Measurements from ENCODE around the gene ZFHX2.

Gene ZFHX2

DNA sequence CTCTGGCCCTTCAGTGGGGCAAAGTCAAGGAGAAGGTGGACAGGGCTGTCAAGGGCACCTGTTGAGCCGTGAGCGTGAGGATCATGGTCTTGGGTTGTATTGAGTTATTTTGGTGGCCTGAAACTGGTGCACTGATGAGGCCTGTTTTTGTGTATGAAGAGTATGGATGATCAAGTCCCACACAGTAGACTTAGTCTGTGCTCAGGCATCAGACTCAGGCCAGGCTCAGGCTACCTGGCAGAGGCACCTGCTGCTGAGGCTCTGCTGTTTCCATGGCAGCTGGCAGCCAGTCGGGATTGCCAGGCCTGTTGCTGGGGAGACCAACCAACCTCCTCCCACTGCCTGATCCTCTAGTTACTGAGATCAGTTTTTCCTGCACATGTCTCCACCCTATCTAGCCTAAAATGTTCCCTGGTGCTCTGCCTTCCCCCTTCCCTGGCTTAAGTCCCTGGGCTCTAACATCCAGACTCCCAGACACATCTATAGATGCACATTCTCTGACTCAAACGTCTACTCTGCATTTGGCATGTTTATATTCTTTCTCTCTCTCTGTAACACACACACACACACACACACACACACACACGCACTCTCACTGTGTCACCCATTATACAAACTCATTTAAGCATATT, 21.9 kb upstream of the ZFHX2 start:
- no peak for DNase-seq (ENCODE audit: low spot score)
- FAIRE-seq = no peak

DNA sequence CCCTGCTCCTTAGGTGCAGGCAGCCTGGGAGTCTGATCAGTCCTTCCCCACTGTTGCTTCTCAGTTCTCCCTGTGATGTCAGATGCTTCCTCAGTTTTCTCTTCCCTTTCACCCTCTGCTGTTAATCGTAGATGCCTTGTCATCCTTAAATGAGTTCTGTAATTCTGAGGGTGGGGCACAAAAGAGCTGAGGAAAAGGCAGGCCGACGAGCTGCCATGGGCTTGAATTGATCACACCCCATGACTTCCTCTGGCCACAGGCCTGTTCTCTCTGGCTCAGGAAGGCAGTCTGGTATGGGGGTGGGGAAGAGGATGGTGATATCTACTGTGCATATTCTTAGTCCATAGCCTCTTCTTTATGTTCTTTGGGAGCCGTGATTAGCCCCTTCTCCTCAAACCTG, 21.3 kb upstream of the ZFHX2 start:
- DNase-seq (ENCODE audit: low spot score) (no peak), FAIRE-seq (peak; percentile 9)

DNA sequence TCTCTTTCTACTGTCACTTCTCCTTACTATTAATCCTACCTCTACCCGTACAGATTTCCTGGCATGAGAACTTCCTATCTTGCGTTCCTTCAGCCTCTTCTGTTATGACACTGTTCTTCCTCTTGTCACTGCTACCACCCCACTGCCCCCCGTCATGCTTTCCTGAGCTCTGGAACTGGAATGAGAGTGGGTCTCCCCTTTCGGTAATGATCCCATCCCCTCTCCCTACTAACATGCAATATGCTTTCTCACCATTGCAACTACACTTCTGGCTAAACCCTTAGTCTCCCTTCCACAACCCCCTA, 20.9 kb upstream of the ZFHX2 start:
- no peak for DNase-seq (ENCODE audit: low spot score)
- FAIRE-seq = peak; percentile 40

DNA sequence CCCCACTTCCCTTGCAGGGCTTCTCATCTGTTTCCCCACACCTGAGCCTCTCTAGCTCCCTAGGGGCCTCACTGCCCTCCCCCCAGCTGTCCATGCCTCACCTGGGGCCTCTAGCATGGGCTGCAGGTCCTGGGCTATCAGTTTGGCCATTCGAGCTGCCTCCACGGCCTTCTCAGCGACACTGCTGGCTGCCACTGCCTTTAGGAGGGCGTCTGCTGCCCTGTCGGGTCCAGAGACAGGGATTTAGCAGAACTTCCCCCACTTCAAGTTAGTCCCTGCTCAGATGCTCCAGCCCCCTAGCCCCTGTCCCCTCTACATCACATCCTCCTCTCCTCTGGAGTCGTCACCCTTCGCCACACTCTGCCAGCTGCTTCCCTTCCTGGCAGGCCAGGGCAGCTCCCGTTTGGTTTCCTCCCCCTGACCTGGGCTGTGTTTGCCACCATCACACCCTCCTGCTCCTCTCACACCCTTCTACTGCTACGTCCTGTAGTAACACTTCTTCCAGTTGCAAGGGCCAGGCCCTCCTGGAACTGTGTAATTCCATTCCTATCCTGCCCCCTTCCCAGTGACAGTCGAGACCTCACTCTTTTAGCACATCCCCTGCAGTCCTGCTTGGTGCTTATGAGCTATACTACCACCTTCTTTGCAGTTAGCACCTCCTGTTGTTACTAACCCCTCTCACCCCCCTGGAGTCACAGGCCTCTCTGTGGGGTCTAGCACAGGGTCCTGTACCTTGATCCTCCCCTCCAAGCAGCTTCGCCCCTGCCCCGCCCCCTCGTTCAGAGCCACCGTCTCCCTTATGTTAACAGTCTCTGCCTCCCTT, 20.3 kb upstream of the ZFHX2 start:
- FAIRE-seq (no peak), DNase-seq (ENCODE audit: low spot score) (no peak)

DNA sequence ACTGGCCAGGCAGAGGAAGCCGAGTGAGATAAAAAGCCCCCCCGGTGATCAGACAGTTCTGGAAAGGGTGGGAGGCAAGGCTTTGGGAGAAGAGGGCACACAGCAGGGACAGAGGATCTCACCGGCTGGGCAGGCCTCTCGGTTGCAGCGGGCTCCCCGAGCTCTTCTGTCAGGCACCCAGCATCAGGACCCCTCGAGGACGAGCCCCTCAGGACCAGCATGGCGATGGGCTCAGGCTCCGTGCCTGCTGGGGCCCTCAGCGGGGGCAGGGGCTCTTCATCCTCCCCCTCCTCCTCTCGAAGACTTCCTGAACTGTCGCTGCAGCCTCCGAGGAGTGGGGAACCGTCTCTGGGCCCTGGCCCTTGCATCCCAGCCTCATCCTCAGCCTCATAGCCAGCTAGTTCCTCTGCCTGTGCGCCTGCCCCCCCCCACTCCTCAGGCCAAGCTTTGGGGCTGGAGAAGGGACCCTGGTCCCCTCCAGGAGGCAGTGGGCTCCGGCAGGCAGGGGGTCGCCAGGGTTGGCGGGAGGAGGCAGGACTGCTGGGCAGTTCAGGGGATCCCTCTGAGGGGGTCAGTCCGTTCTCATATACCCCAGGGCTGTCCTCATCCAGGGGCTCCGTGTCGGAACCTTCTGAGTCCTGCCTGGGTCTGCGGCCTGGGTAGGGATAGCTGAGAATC, 19.4 kb upstream of the ZFHX2 start:
- FAIRE-seq = no peak
- no peak for DNase-seq (ENCODE audit: low spot score)

DNA sequence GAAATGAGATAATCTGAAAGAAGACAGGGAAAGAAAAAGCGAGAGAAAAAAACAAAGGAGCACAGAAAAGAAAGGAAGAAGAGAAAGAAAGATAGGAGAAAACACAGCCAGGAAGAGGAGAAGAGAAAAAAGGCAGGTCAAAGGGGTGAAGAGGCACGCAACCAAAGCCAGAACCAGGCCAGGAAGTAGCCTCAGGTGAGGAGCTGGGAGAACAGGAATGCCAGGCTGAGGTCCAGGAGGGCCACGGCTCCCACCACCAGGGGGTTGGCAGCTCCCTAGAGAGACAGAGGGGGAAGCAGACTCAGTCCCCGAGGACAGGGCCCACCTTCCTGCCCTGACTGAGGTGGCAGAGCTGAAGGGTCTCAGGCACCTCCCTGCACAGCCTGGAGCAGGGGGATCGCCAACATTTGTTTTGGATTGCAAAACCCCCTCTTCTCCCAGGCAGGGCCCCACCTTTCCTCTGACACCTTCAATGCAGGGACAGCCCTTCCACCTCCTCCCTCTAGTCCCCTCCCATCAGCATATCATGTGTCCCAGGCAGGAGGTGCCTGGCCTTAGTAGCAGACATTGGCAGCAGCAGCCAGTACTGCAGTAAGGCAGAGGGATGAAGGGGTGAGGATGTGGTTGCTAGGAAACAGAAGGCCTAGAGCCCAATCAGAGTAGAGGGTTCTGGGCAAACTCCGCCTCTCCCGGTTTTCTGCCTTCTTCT, 18.0 kb upstream of the ZFHX2 start:
- FAIRE-seq (no peak), DNase-seq (ENCODE audit: low spot score) (no peak)

DNA sequence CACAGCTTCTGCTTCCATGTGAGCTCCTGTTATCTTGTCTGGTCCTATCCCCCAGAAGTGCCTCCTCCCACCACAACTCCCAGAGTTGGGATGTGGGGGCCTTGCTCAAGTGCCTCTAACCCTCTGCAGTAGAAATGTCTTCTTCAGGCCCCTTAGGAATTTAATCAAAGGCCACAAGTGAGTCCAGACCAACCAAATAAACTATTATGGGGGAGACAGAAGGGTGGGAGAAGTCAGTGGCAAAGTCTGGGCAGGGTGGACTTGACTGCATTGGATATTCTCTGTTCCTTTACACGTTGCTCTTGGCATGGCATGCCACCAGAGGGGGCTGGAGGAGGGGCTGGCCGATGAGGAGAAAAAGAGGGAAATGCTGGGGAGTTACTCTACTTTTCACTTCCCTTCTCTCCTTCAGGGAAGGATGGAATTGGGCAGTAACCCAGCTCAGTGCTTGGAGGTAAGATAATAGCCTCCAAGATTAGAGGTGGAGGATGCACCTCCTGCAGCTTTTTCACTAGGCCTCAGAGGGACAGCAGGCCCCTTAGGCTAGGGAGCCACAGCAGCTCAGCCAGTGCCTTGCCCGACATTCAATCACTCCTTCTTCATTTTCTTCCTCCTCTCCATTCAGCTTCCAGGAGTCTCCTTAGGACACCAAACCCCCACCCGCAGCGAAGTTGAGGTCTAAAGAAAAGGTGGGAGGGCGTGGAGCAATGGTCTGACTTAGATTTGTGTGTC, 17.2 kb upstream of the ZFHX2 start:
- no peak for DNase-seq (ENCODE audit: low spot score)
- FAIRE-seq = no peak

DNA sequence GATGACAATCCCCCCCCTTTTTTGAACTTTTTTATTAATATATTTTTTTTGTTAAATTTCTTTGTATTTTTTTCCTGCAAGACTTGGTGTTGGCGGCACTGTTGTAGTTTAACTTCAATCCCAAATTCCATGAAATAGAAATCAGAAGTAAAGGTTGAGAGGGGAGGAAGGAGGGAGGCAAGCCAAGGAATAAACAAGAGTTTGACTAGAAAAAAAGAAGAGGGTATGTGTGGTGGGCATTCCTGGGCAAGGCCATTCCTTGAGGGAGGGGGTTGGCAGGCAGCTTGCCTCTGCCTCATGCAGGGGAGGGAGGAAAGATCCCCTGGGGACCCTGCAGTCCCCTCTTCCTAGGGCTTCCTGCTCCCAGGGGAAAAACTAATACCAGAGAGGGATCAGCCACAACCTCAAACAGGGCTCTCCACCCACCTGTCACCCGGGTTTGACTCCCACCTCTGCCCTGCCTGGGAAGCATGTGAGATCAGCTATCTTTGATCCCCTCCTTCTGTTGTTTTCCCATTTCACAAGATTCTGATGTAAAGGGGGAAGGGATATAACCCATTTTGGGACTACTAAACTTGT, 16.5 kb upstream of the ZFHX2 start:
- no peak for FAIRE-seq
- DNase-seq (ENCODE audit: low spot score) = no peak

DNA sequence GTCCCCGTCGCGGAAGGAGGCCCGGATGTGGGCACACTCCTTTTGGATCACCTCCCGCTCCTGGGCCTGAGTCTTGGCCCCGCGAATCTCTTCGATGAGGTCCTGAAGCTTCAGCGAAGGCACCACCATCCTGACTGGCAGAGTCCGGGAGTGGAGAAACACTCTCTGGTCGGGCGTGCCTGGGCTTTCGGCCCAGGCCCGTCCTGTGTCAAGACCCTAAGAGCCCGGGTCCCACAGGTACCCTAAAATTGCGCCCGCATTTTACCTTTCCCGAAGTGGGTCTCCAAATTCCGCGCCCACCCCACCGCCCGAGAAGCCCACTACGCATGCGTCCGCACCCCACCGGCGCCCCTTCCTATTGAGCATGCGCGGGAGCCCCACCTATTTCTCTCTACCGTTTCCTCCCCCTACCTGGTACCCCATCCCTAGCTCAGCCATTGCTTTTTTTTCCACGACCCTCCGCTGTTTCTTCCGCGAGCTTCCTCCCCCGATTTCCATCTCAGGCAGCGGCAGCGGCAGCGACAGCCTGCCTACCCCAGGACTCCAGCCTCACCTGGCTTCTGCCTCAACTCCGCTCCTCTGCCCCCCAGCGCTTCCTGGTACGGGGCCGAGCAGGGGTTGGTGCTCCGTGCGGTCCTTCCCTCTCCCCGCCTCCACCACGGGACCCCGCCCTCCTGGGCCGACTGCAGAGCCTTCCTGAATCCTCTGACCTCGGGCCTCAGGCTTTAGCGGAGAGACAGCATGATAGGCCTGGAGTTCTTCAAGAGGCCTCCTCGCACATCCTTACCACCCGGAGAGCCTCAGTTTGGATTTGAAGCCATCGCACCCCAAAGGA, 15.8 kb upstream of the ZFHX2 start, which contains the start of gene AP1G2:
TSS of gene AP1G2 (minus strand) at position 606 of the 835 bp plus-strand sequence. CDS start at position 129, 477 bp downstream.
- DNase-seq (ENCODE audit: low spot score) (peak; percentile 91), FAIRE-seq (no peak)

DNA sequence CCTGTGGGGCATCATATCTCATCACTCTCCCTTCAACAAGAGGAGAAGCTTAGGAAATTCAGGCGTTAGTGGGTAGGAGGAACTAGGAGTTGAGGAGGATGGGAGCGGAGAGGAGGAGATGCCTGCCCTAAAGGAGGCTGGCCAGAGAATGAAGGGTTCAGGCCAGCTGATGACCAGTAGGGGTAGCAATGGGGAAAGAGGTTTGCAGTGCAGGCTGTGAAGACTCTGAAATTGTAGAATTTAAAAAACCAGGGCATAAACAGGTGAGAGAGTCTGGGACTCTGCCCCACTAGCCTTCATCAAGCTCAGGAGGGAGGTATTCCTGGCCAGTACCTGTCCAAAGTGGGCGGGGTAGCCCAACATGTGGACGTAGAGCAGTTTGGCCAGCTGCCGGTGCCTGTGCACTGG, 15.2 kb upstream of the ZFHX2 start:
- DNase-seq (ENCODE audit: low spot score) (no peak), FAIRE-seq (no peak)

DNA sequence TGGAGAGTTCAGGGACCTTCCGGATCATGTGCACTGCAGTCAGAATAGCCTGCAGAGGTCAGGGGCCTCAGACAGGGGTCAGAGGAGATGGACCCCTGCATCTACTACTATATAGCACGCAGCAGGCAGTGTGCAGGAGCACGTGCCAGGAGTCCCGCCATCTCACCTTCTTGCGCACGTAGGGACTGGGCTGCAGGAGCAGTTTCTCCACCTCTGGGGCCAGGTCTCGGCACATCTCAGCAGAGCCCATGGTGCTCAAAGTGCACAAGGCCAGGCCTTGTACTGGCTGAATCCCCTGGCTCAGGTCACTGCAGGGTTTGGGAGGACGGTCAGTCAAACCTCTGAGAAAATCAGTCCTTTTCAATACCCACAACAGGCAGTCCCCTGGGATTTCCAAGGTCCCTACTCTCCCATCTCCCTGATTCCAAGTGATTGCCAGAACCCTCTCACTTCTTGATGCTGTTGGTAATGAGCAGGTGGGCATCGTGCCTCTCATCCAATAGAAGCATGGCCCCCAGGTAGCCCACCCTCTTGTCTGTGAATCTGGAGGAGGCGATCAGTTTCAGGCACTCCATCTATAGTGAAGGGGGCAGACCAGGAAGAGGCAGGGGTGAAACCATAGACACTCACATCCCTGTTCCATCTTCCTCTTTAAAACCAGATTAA, 14.7 kb upstream of the ZFHX2 start:
- FAIRE-seq = no peak

DNA sequence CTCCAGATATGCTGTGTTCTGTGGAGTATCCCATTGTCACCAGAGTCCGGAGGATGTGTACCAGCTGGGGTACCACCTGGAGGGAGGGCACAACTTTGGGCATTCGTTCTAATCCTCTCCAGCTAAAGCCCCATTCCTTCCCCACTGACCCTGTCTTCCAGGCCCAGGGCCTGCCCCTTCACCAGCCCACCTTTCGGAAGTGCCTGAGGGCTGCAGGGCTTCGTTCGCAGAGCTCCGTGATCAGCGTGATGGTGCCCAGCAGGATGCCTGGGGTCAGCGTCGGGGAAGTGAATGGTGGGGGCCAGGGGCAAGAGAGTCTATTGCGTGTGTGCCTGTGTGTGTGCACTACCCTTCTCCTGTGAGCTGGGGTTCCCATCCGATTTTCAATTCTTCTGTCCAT, 14.1 kb upstream of the ZFHX2 start:
- DNase-seq (ENCODE audit: low spot score) = no peak
- FAIRE-seq = no peak

More for the DNA sequence above, 14.7 kb upstream of the ZFHX2 start:
- no peak for DNase-seq (ENCODE audit: low spot score)

DNA sequence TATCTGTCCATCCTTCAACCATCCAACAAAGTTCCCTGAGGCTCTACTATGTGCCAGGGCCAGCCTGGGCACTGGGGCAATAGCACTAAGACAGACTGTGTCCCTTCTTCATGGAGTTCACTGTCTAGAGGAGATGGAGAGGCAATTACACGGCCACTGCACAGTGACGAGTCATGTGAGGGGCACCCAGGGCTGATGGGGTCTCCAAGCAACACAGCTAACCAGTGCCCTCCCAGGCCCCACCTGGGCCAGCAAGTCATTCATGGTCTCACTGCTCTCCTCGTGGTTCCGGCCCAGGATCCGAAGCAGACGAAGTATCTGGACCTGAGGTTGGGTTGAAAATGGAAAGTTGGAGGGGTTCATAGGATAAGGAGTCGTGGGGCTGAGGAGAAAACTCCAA, 13.3 kb upstream of the ZFHX2 start:
- FAIRE-seq (no peak), DNase-seq (ENCODE audit: low spot score) (no peak)

DNA sequence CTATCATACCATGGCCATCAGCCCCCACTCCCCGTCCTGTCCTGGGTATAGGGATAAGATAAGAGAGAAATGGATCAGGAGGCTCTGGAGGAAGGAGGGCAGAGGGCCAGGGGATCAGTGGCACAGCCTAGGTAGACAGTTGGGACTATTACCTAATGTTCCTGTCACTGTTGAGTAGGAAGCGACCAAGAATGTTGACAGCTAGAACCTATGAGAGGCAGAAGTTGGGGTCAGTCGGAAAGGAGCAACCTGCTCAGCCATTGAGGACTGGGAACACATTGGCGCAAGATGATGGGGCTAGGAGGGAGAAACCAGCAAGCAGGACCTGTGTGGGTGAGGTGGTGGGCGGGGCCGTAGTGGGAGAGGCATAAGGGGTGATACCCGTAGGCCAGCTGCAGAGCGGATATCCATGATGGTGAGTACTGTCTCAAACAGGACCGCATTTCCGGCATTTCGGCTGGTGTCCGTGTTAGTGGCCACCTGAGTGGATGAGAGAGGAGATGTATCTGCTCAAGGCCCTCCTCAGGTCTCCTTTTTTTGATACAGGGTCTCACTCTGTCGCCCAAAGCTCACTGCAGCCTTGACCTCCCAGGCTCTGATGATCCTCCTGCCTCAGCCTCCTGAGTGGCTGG, 12.7 kb upstream of the ZFHX2 start:
- FAIRE-seq (no peak), DNase-seq (ENCODE audit: low spot score) (no peak)

DNA sequence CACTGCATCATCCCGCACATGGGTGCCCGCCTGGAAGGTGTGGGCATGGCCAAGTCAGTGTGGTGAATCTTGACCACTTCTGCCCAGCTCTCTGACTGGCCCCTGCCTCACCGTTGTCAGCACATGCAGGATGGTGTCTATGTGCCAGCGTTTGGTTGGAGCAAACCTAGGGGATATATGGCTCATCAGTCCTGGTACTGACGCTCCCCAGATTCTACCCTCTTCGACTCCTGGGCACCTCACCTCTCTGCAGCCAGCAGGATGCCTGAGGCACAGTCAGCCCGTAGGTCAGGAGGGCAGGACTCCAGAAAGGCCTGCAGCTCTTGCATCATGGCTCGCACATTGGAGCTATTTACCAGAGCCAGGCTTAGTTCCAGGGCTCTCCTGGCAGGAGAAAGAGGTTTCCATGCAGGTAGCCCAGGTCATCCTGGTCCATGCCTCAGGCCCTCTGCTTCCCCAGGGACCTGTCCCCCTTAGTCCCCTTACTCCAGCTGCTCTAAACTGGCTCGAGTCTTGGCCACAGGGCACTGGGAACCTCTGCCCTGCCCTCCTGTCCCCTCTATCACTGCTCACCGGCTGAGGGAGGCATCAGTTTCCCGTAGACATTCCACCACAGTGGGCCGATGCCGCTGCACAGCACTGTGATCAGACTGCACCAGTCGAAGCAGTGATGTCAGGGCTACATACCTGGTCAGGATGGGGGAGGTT, 12.1 kb upstream of the ZFHX2 start:
- no peak for DNase-seq (ENCODE audit: low spot score)
- no peak for FAIRE-seq

DNA sequence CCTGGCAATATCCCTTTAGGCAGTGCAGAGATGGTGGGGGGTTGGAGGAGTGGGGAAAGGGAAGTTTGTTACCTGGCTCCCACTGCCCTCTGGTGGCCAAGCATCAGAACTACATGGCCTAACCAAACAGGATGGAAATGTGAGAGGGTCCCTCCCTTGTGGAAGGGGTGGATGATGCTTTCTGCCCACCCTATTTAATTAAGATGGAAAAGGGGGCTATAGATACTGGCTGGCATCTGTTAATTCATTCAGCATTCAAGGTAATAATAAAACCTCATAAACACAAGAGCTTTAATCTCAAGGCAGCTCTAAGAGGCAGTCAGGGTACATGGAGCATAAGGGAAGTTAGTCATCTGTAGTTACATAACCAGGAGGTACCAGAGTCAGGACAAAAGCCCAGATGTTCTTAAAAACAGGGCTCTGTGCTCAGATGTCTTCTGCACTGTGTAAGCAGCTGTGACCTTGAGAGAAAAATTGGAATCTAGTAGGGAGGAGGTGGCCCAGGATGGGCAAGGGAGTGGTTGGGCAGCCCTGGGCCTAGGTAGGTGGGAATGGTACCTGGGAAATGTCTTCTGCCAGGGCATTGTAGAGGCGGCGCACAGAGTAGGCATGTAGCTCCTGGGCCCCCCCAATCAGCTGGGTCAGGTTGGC, 11.4 kb upstream of the ZFHX2 start:
- no peak for DNase-seq (ENCODE audit: low spot score)
- FAIRE-seq = no peak

DNA sequence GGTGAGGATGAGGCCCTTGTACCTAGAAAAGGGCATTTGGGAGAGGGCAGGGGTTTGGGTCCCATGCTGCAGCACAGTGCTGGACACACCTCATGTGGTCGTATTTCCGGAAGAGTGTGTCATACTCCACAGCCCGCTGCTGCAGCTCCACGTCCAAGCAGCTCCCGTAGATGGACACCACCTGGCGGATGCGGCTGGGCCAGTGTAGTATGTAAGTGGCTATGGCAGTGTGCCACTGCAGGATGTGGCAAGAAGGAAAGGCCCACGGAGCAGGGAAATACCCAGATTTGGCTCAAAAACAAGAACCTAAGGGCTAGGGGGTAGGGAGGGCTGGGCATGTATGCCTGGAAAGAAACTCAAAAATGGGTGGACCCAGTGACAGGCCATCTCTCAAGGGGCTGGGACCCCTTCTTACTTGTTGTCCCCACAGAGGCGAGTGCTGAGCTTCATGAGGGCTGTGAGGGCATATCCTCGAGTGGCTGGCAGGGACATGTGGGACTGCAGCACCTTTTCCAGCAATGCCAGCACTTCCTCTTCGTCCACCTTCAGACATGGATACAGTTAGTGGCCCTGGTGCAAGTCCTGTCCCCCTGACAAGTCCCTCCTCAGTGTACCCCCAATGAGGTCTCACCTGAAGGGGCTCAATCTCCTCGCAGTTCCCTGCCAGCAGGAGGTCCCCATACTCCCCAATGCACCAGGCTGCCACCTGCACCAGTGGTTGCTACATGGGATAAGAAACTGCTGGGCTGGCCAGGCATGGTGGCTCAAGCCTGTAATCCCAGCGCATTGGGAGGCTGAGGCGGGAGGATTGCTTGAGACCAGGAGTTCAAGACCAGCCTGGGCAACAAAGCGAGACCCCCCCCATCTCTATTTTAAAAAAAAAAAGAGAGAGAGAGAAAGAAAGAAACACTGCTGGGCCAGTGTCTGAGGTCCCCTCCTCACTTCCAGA, 10.6 kb upstream of the ZFHX2 start:
- no peak for DNase-seq (ENCODE audit: low spot score)

More for the DNA sequence above, 10.6 kb upstream of the ZFHX2 start:
- no peak for FAIRE-seq
